NCI-H2196 treated with DMSO at 0.1 percent for 48 hours (cell line): ENCODE measurements around the gene USP32.

Experiments
- DNase-seq: peaks from one replicate; lab custom pipeline; 2025; ENCODE audit not compliant: unreplicated experiment; lab: John Stamatoyannopoulos, UW

USP32 gene

DNA sequence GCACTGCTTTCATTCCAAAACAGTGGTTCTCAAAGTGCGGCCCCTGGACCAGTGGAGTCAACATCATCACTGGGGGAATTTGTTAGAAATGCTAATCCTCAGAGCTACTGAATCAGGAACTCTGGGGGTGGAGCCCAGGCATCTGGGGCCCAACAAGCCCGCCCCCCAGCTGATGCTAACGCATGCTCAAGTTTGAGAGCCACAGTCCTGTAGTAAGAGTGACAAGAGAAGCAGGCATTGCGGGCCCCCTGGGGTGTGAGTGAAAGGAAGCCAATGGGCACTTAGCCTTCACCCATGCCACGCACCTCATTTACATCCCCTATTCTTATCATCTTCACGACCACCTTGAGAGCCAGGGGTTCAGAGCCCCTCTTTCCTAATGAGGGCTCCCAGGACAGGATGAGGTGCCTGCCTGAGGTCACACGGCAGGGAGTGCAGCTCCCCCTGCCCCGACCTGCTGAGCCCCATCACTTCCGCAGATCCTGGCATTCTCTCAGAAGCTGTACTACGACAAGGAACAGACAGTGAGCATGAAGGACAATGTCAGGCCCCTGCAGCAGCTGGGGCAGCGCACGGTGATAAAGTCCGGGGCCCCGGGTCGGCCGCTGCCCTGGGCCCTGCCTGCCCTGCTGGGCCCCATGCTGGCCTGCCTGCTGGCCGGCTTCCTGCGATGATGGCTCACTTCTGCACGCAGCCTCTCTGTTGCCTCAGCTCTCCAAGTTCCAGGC is 233.0 kb downstream of the USP32 start:
- DNase-seq, result no peak

DNA sequence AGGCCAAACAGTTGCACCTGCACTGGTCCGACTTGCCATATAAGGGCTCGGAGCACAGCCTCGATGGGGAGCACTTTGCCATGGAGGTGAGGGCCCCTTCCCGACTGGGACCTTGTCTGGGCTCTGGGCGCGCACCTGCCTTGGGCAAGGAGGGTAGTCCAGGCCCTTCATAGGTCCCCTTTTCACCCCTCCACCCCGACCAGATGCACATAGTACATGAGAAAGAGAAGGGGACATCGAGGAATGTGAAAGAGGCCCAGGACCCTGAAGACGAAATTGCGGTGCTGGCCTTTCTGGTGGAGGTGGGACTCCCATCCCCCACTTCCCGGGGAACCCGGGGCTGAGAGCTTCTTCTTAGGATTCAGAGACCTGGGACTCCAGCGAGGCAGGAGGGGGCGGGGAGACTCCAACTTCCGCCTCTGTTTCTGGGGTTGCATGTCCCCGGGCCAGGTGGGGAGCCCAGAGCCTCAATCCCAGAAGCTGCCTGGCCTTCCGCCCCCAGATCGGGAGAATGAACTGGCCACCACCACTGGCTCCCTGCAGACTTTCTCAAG is 234.4 kb downstream of the USP32 start:
- DNase-seq, result no peak

DNA sequence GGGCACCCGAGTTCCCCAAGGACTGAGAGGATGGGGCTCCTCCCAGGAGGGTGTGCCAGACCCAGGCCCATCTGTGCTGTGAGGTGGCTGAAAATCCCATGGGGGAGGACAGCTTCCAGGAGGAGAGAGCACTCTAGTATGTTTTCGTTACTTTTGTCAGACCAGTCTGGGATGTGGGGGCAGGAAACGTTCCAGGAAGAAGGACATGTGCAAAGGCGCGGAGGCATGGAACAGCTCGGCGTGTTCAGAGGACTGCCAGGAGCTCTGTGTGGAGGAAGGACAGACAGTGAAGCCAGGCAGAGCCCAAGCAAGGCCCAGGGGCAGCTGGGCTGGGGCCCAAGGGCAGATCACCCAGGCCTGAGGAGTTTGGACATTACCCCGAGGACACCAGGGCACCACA is 235.2 kb downstream of the USP32 start:
- DNase-seq, result no peak

DNA sequence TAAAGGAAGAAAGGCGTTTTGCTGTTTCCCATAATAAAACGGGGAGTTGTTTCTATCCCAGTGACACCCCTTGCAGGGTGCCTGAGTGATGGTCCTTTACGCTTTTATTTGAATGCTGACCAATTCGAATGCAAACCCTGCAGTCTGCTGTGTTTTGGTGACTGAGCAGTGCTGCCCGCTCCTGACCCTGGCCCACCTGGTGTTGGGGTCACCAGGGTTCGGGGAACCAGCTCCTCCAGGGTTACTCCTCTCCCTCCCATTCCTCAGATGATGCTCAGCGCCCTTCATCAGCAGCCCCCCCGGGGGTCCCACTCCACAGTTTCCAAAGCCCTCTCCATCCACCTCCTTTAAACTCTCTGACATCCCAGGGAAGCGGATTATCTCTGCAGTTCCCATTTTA is 236.1 kb downstream of the USP32 start:
- no peak for DNase-seq

DNA sequence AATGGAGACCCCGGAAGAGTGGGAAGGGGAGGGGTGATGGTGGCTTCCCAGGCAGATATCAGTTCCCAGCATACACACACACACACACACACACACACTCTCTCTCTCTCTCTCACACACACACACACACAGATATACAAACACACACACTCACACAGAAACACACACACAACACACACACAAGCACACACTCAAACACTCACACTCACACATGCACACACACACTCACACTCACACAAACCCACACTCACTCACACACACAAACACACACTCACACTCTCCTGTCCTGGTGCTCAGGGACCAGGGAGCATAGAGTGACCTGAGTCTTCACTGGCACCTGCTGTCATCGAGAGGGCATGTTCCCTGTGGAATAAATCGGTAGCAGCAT is 236.5 kb downstream of the USP32 start:
- DNase-seq, result no peak

DNA sequence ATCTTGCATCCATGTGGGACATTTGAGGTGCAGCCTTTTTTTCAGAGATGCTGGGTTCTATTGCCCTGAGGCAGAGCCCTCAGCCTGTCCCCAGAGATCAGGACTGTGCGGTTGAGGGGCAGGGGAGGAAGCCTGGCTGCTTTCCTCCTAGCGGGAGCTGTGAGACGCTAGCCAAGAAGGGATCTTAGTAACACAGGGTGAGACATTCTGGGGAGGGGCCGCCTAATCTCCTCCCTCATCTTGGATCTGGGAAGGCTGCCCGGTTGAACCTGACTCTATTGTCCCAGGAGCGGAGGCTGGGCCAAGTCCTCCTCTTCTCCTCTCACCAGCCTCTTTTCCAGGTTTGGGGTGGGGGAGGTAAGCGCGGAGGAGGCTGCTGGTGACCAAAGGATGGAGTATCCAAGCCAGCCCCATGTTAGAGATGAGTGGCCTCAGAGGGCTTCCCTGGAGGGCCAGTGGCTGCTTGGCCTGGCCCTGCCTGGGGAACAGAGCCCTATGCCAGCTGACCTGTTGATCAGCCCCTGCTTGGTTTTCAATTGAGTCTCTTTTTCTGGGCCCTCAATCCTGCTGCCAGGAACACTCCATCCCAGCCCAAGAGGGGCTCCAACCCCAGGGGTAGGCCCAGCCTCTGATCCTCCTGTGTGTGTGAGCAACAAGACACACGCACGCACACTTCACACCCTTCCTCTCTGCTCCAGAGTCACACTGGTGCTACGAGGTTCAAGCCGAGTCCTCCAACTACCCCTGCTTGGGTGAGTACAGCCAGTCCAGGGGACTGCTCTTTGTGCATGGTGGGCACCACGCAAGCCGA is 237.1 kb downstream of the USP32 start:
- DNase-seq, result peak; percentile 50

DNA sequence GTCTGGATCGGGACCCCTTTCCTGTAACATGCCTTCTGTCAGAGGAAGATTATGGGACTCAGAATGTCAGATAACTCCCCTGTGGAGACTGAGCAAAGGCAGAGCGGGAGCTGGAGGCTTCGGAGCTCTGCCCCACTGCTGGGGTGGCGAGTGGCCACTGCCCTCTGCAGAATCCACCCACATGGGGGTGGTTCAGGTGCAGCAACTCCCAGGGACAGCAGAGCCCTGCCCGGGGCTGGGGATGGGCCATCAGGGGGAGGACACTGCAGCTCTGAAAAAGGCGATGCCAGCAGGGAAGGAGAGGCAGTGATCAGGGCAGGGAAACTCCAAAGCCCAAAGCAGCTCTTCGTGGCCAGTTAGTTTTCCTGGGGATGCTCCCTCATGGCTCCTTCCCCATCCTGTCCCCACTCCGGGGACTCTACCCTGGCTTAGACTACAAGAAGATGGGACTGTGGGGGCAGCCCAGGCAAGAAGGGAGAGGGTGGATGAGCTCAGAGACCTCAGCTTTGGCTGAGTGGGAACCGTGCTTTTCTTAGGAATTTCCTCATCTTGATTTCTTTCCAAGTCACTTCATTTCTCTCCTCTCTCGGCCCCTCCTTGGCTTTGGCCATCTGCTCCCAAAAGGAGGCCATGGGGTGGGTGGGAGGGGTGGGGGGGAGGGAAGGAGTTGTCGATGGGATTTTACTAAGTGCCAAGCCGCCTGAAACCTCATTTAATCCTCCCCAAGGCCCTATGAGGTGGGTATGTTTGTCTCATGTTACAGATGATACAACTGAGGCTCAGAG is 238.1 kb downstream of the USP32 start:
- DNase-seq, result no peak

DNA sequence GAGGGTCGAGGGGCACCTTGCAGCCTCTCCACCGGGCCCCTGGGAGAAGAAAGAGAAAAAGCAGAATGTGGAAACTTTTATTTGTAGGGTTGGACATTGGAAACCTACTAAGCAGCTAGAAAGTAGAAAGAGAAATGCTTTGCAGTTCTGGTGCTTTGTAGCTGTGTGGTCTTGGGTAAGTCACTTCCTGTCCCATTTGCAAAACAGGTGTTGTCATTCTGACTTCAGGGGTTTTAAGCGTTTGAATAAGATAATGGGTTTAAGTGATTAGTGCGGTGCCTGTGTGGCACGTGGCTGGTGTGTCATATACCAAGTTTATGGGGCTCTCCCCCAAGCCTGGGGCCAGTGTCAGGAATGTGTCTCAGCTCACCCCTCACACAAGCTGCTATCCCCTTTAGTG is 240.6 kb downstream of the USP32 start:
- no peak for DNase-seq

DNA sequence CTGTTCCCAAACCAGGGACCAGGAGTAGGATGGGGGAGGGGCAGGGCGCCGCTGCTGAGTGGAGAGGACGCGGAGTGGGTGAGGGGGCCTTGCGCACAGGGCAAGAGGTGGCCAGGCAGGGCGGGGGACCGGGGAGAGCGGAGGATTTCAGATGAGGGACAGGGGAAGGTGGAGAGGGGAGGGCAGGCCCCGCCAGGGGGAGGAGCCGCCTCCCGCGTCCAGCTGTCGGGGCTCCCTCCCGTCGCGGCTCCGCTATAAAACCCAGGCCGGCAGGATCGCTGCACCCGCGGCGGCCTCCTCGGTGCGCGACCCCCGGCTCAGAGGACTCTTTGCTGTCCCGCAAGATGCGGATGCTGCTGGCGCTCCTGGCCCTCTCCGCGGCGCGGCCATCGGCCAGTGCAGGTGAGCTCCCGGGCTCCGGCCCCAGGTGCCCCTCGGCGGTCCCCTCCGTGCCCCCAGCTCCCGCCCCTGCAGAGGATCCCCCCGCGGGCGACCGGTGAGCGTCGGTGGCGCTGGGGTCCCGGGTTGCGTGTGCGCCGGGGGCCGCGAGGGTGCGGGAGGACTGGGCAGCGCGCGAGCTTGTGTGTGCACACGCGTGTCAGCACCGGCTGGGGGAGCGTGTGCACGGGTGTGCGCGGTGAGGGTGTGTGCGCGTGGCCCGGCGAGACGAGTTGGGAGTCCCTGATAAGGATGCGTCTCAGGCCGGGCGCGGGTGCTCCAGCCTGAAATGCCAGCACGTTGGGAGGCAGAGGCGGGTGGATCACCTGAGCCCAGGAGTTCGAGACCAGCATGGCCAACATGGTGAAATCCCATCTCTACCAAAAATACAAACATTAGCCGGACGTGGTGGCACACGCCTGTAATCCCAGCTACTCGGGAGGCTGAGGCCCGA is 242.0 kb downstream of the USP32 start, which contains the start of gene CA4:
CA4 (plus strand) TSS at position 283 of the 892 bp plus-strand sequence; CDS start at position 345, 62 bp downstream.
- DNase-seq, result no peak

DNA sequence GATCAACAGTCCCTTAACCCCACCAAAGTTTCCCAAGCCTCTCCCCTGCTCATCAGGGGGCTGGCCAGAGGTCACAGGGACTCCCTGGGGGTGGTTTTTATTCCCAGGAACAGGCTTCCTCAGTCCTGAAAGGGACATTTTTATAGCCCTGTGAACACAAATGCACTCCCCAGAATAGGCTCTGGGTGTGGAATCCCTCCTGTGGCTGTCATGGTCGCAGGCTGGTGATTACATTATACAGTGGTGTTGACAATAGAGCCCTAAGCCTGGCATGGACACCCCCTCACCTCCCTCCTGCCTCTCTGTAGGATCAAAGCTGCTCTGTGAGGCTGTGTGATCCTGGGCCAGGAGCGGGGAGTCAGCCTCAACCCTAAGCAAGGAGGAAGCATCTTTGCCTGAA is 243.6 kb downstream of the USP32 start:
- DNase-seq, result no peak

DNA sequence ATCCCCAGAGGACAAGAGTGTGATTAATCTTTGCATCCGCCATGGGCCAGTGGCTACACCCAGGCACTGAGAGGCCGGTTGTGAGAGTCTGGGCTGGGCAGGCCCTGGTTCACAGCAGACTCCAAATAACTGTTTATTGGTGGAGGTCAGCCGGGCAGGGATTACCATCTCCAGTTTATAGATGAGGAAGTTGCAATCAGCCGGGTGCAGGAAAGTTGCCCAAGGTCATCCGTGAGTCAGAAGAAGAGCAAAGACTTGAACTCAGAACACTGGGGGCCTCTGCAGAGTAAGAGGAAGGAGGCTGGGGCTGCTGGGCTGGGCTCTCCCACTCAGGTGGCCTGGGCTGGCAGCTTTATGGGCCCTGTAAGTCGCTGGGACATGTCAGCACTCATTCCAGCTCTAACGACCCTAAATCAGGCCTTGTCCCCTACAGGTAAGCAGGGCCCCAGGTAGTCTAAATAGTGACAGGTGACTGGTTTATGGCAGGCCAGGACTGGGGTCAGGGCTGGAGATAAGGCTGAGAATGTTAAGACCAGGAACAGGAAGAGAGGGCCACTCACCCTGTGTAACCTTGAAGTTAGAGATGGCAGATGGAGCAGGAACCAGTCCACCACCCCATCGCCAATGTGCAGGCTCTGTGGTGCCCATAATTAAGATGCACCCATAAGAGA is 244.2 kb downstream of the USP32 start:
- DNase-seq, result no peak

DNA sequence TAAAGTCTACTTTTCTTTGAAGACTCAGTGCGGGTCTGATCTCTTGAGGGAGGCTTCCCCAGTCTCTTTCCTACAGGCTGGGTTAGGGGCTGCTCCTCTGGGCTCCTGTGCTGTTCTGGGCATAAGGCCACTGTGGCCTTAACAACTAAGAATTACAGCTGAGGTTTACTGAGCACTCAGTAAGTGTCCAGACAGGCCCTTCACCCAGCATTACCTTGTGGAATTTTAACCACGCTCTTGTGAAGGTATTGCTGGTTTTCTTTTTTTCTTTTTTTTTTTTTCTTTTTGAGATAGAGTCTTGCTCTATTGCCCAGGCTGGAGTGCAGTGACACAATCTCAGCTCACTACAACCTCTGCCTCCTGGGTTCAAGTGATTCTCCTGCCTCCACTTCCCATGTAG is 245.7 kb downstream of the USP32 start:
- DNase-seq, result no peak

DNA sequence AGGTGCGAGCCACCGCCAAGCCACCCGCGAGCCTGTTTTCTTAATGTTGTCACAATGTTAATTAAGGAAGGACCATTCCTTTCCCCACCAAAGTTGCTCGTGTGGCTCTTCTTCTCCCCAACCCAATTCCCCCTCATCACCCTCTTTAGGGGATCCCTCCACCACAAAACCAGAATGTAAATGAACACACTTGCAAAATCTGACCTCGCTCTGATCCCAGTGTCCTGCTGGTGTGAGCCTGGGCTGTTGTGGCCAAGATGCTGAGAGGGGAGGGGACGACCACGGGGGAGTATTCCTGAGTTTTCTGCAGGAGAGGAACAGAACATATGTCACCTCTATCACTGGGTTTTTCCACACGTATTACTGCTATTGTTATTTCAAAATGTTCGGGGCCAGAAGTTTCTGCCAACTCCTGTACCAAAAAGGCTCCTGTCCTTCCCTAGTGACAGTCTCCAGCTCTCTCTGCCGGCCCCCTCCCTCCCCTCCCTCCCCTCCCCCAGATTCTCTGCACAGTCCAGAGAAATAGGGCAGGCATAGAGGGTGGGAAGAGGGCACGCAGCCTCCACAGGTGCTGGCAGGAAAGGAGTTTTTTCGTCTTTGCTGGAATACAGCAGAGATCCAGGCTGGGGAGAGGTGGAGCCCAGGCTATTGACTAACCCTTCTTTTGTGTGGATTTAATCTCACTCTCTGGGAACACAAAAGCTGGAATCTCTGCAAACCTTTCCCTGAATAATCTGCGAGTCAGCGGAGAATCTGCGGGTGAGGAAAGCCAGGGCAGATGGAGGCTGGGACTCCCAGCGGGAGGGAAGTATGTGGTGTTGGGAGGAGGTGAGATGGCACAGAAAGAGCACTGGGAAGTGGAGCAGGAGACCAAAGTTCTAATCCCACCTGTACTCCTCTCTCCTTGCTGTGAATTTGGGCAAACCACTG is 246.7 kb downstream of the USP32 start:
- no peak for DNase-seq

DNA sequence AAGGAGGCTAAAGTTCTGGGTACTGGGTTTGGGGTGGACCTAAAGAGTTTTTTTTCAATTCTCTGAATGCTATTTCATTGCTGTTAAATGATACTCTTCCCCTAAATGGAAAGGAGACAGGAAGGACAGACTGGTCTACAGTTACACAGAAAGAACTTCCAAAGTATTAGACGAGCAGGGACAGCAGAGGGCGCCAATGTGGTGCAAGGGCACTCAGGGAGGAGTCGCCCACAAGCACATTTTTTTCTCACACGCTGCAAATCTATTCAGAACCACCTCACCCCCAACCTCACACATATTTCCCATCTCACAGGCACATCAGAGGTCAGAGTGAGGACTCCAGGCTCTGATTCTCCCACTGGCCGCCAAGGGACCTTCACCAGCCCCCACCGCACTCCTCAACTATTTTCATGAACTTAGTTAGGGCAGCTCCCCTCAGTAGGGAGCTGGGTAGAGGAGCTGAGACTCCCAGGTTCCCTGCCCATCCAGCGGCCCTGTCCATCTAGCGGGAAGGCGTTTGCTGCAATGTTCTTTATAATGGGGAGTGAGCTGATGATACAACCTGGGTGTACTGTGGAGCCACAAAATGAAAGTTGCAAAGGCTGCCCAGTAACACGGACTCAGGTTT is 248.9 kb downstream of the USP32 start:
- DNase-seq, result peak; percentile 88

DNA sequence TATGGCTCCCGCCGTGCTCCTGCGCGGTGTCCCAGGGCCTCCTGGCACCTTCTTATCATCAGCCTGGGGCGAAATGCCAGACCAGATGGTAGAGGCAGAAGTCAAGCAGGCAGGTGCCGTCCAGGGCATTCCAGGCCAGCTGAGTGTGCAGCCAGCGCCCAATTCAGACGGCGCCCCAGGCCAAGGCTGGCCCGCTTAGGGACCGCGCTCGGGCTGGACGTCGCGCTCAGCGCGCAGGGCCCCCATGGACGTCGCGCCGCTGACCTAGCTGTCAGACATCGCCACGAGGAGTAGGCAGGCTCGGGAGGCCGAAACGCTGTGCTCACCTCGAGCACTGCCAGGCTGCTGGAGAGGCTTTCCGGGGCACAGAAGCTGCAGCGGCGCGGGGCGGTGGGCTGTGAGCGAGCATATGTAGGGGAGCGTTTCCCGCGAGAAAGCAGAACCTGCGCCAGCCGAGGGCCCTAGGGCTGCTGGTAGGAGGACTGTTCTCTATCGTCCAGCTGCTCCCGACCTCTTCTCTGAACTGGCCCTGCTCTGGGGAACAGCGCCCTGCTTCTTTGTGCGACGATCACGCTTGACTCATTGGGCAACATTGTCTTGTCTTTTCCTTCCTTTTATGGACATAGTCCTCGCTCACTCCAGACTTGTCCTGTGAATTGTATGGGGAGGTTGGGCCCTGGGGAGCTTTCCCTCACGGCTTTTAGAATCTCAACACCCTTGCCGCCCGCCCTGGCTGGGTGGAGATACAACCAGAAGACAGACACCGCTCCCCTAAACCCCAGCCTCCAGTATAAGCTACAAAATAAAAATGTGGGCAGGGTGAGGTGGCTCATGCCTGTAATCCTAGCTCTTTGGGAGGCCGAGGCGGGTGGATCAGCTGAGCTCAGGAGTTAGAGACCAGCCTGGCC is 250.6 kb downstream of the USP32 start:
- DNase-seq, result no peak

DNA sequence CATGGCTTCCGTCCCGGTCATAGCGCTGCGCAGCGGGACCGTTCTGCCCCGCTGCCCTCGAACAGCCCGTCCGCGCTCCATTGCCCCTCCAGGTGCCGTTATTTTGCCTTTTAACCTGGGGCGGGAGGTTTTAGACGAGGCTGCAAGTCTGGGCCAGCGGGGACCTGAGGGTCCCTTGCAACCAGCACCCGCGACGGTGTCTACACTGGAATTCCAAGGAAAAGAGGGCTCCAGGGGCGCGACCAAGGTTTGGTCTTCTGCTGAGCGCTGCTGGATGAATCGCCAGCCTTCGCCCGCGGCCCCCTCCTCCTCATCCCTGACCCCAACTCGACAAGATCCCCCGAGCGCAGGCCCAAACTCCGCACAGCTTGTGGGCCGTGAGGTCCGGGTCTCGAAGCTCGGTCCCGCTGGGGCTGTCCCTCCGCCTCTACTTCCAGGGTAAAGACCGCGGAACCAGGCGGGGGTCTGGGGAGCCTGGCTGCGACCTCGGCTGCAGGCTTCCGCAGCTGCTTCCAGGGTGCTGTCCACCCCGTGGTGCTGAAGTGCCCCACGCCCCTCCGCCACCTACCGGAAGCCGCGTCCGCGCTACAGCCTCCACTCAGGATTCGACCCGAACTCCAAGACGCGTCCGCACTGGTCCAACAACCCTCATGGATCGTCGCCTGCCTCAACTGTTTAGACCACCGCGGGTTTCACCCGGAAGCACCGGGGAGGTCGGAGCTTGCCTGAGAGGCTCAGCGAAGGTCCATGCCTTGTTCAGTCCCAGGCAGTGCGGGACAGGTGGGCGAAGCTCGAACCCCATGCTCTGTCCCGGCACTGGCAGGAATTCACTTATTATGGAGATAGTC is 252.3 kb downstream of the USP32 start:
- DNase-seq, result no peak
